Endodermal cell (in vitro differentiated cells): ENCODE measurements around the gene DNAH9. TPM values are rescaled to one million over a fixed set of nuclear protein-coding genes. Genes with fewer than 3 reads are reported as not detected.

Source experiments
- DNase-seq: peaks from one replicate; pipeline ENCODE4 v3.0.0-alpha.2; 2017
- H3K27ac ChIP-seq: 2 replicates; pipeline ENCODE4 v1.5.1; 2013; ENCODE audit warnings: mild to moderate bottlenecking, low read depth, low read length, moderate library complexity
- H3K27me3 ChIP-seq: 2 replicates; pipeline ENCODE4 v1.6.1; 2013; ENCODE audit warnings: mild to moderate bottlenecking, low read length, moderate library complexity; ENCODE audit not compliant: insufficient read depth, control insufficient read depth, poor library complexity, severe bottlenecking
- H3K36me3 ChIP-seq: 2 replicates; pipeline ENCODE4 v1.7.0; 2013; ENCODE audit warnings: mild to moderate bottlenecking, low read length, moderate library complexity; ENCODE audit not compliant: control insufficient read depth, insufficient read depth
- H3K4me1 ChIP-seq: one replicate; pipeline ENCODE4 v1.7.0; 2013; ENCODE audit warnings: low read length; ENCODE audit not compliant: control insufficient read depth, insufficient read depth
- H3K4me3 ChIP-seq: 2 replicates; pipeline ENCODE4 v1.5.1; 2013; ENCODE audit warnings: mild to moderate bottlenecking, low read length, moderate library complexity
- H3K9ac ChIP-seq: 2 replicates; pipeline ENCODE4 v1.6.1; 2013; ENCODE audit warnings: mild to moderate bottlenecking, low read length, moderate library complexity; ENCODE audit not compliant: poor library complexity, severe bottlenecking; ENCODE audit errors: extremely low read depth
- H3K9me3 ChIP-seq: 2 replicates; pipeline ENCODE4 v1.6.1; 2013; ENCODE audit warnings: mild to moderate bottlenecking, low read length, moderate library complexity; ENCODE audit not compliant: control insufficient read depth
- H3K27ac Mint-ChIP-seq: 2 replicates; pipeline ENCODE4 v1.8.0; 2020; ENCODE audit warnings: mixed read lengths
- H3K27me3 Mint-ChIP-seq: 2 replicates; pipeline ENCODE4 v1.8.0; 2021; ENCODE audit warnings: mild to moderate bottlenecking, mixed read lengths; ENCODE audit not compliant: insufficient read depth
- H3K36me3 Mint-ChIP-seq: 2 replicates; pipeline ENCODE4 v1.8.0; 2020; ENCODE audit warnings: low read depth, mixed read lengths
- H3K4me1 Mint-ChIP-seq: 2 replicates; pipeline ENCODE4 v1.8.0; 2020; ENCODE audit warnings: mixed read lengths
- H3K4me3 Mint-ChIP-seq: 2 replicates; pipeline ENCODE4 v1.8.0; 2020; ENCODE audit warnings: mild to moderate bottlenecking, moderate library complexity, mixed read lengths
- H3K9me3 Mint-ChIP-seq: 2 replicates; pipeline ENCODE4 v1.8.0; 2020; ENCODE audit warnings: mild to moderate bottlenecking, mixed read lengths
- WGBS, 2 experiments: methylation state at CpG; one replicate each; pipeline versions ENCODE4 v1.1.5 to v1.1.7; 2013; ENCODE audit warnings: missing lambda C conversion rate in 2 of 2, mixed read lengths in 1 of 2; ENCODE audit not compliant: insufficient coverage in 1 of 2, insufficient read length in 1 of 2; 5-methylcytosine and 5-hydroxymethylcytosine counted together
- total RNA-seq, 2 donors: library from RNA; stranded (reverse); fragmentation: NEBNext Ultra II Directional in 1 of 2; extraction: Animal tissue kit (Norgen Biotek cat#: 25700) in 1 of 2; gene quantifications; 2 replicates in 1 of 2; 3 replicates in 1 of 2; pipeline ENCODE4 v1.2.1, GENCODE V29; 2021
- TF ChIP-seq, protein P1 (sequence below): fragments of 200-600 bp; sonication (generic); conservative IDR thresholded peaks from 2 replicates; pipeline ENCODE4 v1.5.0; 2021; ENCODE audit warnings: antibody characterized with exemption, mild to moderate bottlenecking

The DNAH9 gene
- total RNA-seq, 2 donors from 2014 or later: 0.64 to 1.2 TPM

- H3K36me3 ChIP-seq: no peaks in the 10 kb centered on the region
- H3K4me1 ChIP-seq: peaks cover 8% of the 10 kb centered on the region
- H3K9me3 Mint-ChIP-seq: no peaks in the 10 kb centered on the region
- H3K27ac Mint-ChIP-seq: no peak overlapping the region
- peaks cover 29% of the 10 kb centered on the region for H3K27me3 ChIP-seq
- DNase-seq: no peak
- no peak overlapping the region for H3K4me3 Mint-ChIP-seq
- no peak overlapping the region for H3K27ac ChIP-seq
- H3K4me3 ChIP-seq: no peak overlapping the region
- peaks cover 30% of the 10 kb centered on the region for H3K27me3 Mint-ChIP-seq
- H3K9ac ChIP-seq: no peak overlapping the region
- WGBS, 2 experiments: 89 to 93% methylated on average over 3 of the region's 3 CpGs
- TF ChIP-seq, protein P1, sequence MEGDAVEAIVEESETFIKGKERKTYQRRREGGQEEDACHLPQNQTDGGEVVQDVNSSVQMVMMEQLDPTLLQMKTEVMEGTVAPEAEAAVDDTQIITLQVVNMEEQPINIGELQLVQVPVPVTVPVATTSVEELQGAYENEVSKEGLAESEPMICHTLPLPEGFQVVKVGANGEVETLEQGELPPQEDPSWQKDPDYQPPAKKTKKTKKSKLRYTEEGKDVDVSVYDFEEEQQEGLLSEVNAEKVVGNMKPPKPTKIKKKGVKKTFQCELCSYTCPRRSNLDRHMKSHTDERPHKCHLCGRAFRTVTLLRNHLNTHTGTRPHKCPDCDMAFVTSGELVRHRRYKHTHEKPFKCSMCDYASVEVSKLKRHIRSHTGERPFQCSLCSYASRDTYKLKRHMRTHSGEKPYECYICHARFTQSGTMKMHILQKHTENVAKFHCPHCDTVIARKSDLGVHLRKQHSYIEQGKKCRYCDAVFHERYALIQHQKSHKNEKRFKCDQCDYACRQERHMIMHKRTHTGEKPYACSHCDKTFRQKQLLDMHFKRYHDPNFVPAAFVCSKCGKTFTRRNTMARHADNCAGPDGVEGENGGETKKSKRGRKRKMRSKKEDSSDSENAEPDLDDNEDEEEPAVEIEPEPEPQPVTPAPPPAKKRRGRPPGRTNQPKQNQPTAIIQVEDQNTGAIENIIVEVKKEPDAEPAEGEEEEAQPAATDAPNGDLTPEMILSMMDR: no peak
- H3K9me3 ChIP-seq: no peaks in the 10 kb centered on the region
- H3K36me3 Mint-ChIP-seq: no peaks in the 10 kb centered on the region
- H3K4me1 Mint-ChIP-seq: peaks cover 21% of the 10 kb centered on the region
Observed at GRCh38 chr17:11589716-11590115, 8.6 kb upstream of the DNAH9 start.

GRCh38 chr17:11601661-11602060 is 3.4 kb downstream of the DNAH9 start:
- Mint-ChIP-seq H3K4me3 (no peak overlapping the region), H3K36me3 (no peaks in the 10 kb centered on the region), H3K4me1 (peaks cover 8% of the 10 kb centered on the region), H3K9me3 (no peaks in the 10 kb centered on the region), H3K27ac (no peak overlapping the region), H3K27me3 (peaks cover 13% of the 10 kb centered on the region)
- H3K4me3 ChIP-seq: no peak overlapping the region
- no peaks in the 10 kb centered on the region for H3K9me3 ChIP-seq
- no peaks in the 10 kb centered on the region for H3K4me1 ChIP-seq
- H3K27me3 ChIP-seq: peaks cover 12% of the 10 kb centered on the region
- no peak overlapping the region for H3K9ac ChIP-seq
- no peaks in the 10 kb centered on the region for H3K36me3 ChIP-seq
- TF ChIP-seq, protein P1: no peak
- no peak overlapping the region for H3K27ac ChIP-seq
- no peak for DNase-seq
- whole genome bisulfite sequencing, 2 experiments: 86 to 100% methylated on average over 1 to 5 of the region's 5 CpGs

GRCh38 chr17:11608396-11608795 is 10.1 kb downstream of the DNAH9 start:
- no peak overlapping the region for H3K4me3 Mint-ChIP-seq
- DNase-seq: no peak
- Histone ChIP-seq H3K9ac (no peak overlapping the region), H3K36me3 (no peaks in the 10 kb centered on the region), H3K9me3 (no peaks in the 10 kb centered on the region), H3K27ac (peak overlapping the region; percentile 54), H3K4me3 (no peak overlapping the region), H3K4me1 (no peaks in the 10 kb centered on the region), H3K27me3 (no peaks in the 10 kb centered on the region)
- H3K9me3 Mint-ChIP-seq: no peaks in the 10 kb centered on the region
- H3K36me3 Mint-ChIP-seq: no peaks in the 10 kb centered on the region
- no peaks in the 10 kb centered on the region for H3K27me3 Mint-ChIP-seq
- peaks cover 11% of the 10 kb centered on the region for H3K4me1 Mint-ChIP-seq
- H3K27ac Mint-ChIP-seq: peak overlapping the region; percentile 56
- TF ChIP-seq, protein P1: no peak
- WGBS, 2 experiments: 87 to 88% methylated on average over 4 to 6 of the region's 6 CpGs
